Suprapubic skin (tissue), 4 donors: ENCODE measurements around the gene POLDIP2. TPM values are rescaled to one million over a fixed set of nuclear protein-coding genes. Genes with fewer than 3 reads are reported as not detected.

ENCODE experiments used
- DNase-seq, 2 donors: peaks; one replicate each; pipeline ENCODE4 v3.0.0-alpha.2; 2019; ENCODE audit warnings: low spot score in 2 of 2
- H3K27ac ChIP-seq: fragments of 200-600 bp; sonication (generic); one replicate; pipeline ENCODE4 v1.5.1; 2019
- H3K27me3 ChIP-seq: fragments of 200-600 bp; sonication (generic); one replicate; pipeline ENCODE4 v1.5.1; 2019
- H3K36me3 ChIP-seq: fragments of 200-600 bp; sonication (generic); one replicate; pipeline ENCODE4 v1.5.1; 2019
- H3K4me1 ChIP-seq: fragments of 200-600 bp; sonication (generic); one replicate; pipeline ENCODE4 v1.5.1; 2019
- H3K4me3 ChIP-seq: fragments of 200-600 bp; sonication (generic); one replicate; pipeline ENCODE4 v1.5.1; 2019; ENCODE audit warnings: mild to moderate bottlenecking
- H3K9me3 ChIP-seq: fragments of 200-600 bp; sonication (generic); one replicate; pipeline ENCODE4 v1.5.1; 2019
- EP300 ChIP-seq: sonication (generic); formaldehyde crosslinking; IDR thresholded peaks from one replicate; pipeline ENCODE4 v1.6.1; 2017; ENCODE audit warnings: antibody characterized with exemption
- POLR2A ChIP-seq, 2 donors: fragments of 450-650 bp; IDR thresholded peaks; one replicate each; pipeline ENCODE4 v1.6.1; 2017; ENCODE audit warnings: antibody characterized with exemption in 2 of 2, mild to moderate bottlenecking in 2 of 2, moderate library complexity in 2 of 2
- POLR2AphosphoS5 ChIP-seq, 3 donors: sonication (generic); formaldehyde crosslinking; IDR thresholded peaks; one replicate each; pipeline ENCODE4 v1.6.1; 2017; ENCODE audit warnings: antibody characterized with exemption in 3 of 3
- WGBS: methylation state at CpG from one replicate; pipeline ENCODE4 v1.1.5; 2018; 5-methylcytosine and 5-hydroxymethylcytosine counted together
- total RNA-seq, 4 donors: library from RNA; depleted of rRNA; stranded (reverse); fragments of >200 nt; gene quantifications; one replicate each; pipeline ENCODE4 v1.1.0, GENCODE V29; 2016
- TF ChIP-seq, protein P1 (sequence below), 2 donors: fragments of 200-600 bp in 1 of 2; fragments of 450-650 bp in 1 of 2; sonication (generic) in 1 of 2; IDR thresholded peaks; one replicate each; pipeline ENCODE4 v1.5.1; 2016 to 2019; ENCODE audit warnings: antibody characterized with exemption in 2 of 2, mild to moderate bottlenecking in 1 of 2, moderate library complexity in 1 of 2

Gene POLDIP2
- total RNA-seq, 4 donors from 2014 or later, result 52.9 to 103 (median 86.0) TPM

GRCh38 chr17:28394337-28395116, 37.2 kb upstream of the POLDIP2 start:
- DNase-seq, result no peak
- WGBS, result 60% methylated on average over 7 of the region's 7 CpGs
- TF ChIP-seq EP300 (no peak), POLR2AphosphoS5 (IDR thresholded peaks at IDR 0.05) (no peak), POLR2A (IDR thresholded peaks at IDR 0.05) (no peak)
- TF ChIP-seq, protein P1, sequence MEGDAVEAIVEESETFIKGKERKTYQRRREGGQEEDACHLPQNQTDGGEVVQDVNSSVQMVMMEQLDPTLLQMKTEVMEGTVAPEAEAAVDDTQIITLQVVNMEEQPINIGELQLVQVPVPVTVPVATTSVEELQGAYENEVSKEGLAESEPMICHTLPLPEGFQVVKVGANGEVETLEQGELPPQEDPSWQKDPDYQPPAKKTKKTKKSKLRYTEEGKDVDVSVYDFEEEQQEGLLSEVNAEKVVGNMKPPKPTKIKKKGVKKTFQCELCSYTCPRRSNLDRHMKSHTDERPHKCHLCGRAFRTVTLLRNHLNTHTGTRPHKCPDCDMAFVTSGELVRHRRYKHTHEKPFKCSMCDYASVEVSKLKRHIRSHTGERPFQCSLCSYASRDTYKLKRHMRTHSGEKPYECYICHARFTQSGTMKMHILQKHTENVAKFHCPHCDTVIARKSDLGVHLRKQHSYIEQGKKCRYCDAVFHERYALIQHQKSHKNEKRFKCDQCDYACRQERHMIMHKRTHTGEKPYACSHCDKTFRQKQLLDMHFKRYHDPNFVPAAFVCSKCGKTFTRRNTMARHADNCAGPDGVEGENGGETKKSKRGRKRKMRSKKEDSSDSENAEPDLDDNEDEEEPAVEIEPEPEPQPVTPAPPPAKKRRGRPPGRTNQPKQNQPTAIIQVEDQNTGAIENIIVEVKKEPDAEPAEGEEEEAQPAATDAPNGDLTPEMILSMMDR (IDR thresholded peaks at IDR 0.05), result no peak
- H3K27ac ChIP-seq, result no peak overlapping the region
- no peaks in the 10 kb centered on the region for H3K9me3 ChIP-seq
- H3K36me3 ChIP-seq, result peaks cover 67% of the 10 kb centered on the region
- no peaks in the 10 kb centered on the region for H3K4me1 ChIP-seq
- no peaks in the 10 kb centered on the region for H3K27me3 ChIP-seq
- no peak overlapping the region for H3K4me3 ChIP-seq

GRCh38 chr17:28392491-28392890, 35.2 kb upstream of the POLDIP2 start:
- DNase-seq, result no peak
- H3K4me3 ChIP-seq, result no peak overlapping the region
- H3K4me1 ChIP-seq, result no peaks in the 10 kb centered on the region
- H3K27me3 ChIP-seq, result no peaks in the 10 kb centered on the region
- WGBS, result 79% methylated on average over 10 of the region's 10 CpGs
- TF ChIP-seq POLR2AphosphoS5 (IDR thresholded peaks at IDR 0.05) (no peak), EP300 (no peak), POLR2A (IDR thresholded peaks at IDR 0.05) (no peak)
- TF ChIP-seq, protein P1 (IDR thresholded peaks at IDR 0.05), result no peak
- no peak overlapping the region for H3K27ac ChIP-seq
- H3K36me3 ChIP-seq, result peaks cover 67% of the 10 kb centered on the region
- H3K9me3 ChIP-seq, result no peaks in the 10 kb centered on the region

DNA sequence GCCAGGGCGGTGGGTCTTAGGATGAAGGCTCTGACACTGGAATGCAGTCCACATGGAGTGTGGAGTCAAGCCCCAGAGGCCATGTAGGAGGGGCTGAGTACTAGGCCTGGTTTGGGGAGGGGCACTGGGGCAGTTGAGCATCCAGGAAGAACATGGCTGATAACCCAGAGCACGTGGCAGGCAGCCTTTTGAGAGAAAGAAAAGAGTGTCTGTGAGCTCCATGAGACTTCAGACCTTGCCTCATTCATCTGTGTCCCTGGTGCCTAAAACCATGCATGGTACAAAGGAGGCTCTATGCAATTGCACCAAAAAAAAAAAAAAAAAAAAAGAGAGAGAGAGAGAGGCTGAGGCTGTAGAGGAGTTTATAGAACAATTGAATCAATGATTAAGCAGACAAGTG, 34.1 kb upstream of the POLDIP2 start:
- H3K27me3 ChIP-seq, result no peaks in the 10 kb centered on the region
- no peak overlapping the region for H3K4me3 ChIP-seq
- DNase-seq, result no peak
- H3K27ac ChIP-seq, result no peak overlapping the region
- H3K4me1 ChIP-seq, result no peaks in the 10 kb centered on the region
- H3K36me3 ChIP-seq, result peaks cover 62% of the 10 kb centered on the region
- H3K9me3 ChIP-seq, result no peaks in the 10 kb centered on the region
- WGBS, result 46% methylated on average over 2 of the region's 2 CpGs
- TF ChIP-seq EP300, result no peak
- no peak for TF ChIP-seq POLR2A (IDR thresholded peaks at IDR 0.05)
- no peak for TF ChIP-seq POLR2AphosphoS5 (IDR thresholded peaks at IDR 0.05)
- TF ChIP-seq, protein P1 (IDR thresholded peaks at IDR 0.05), result no peak

- H3K27me3 ChIP-seq, result no peaks in the 10 kb centered on the region
- no peak for DNase-seq
- H3K9me3 ChIP-seq, result no peaks in the 10 kb centered on the region
- peaks cover 58% of the 10 kb centered on the region for H3K36me3 ChIP-seq
- 94% methylated on average over 1 of the region's 1 CpG for WGBS
- TF ChIP-seq POLR2AphosphoS5 (IDR thresholded peaks at IDR 0.05), result no peak
- TF ChIP-seq, protein P1 (IDR thresholded peaks at IDR 0.05), result no peak
- TF ChIP-seq POLR2A (IDR thresholded peaks at IDR 0.05), result no peak
- no peak for TF ChIP-seq EP300
- H3K4me3 ChIP-seq, result no peak overlapping the region
- H3K4me1 ChIP-seq, result no peaks in the 10 kb centered on the region
- no peak overlapping the region for H3K27ac ChIP-seq
Measured at GRCh38 chr17:28390984-28391383, 33.7 kb upstream of the POLDIP2 start.

DNA sequence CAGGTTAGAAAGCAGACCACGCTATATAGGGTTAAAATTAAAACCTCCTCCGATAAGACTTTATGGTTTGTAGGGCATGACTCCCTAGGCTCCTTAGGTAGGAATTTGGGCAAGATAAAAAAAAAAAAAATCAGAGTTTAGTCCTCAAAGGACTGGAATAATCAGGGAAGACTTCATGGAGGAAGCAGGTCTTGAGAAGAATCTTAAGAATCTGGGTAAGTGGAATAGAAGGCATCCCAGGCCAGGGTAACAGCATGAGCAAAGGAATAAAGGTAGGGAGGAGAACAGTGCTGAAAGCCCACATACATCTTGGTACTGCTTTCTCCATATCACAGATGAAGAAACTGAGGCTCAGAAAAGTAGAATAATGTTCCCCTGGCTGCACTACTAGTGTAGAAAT, 33.2 kb upstream of the POLDIP2 start:
- TF ChIP-seq EP300, result no peak
- TF ChIP-seq POLR2A (IDR thresholded peaks at IDR 0.05), result no peak
- TF ChIP-seq POLR2AphosphoS5 (IDR thresholded peaks at IDR 0.05), result no peak
- TF ChIP-seq, protein P1 (IDR thresholded peaks at IDR 0.05), result no peak
- H3K36me3 ChIP-seq, result peaks cover 54% of the 10 kb centered on the region
- WGBS, result 87% methylated on average over 2 of the region's 2 CpGs
- no peaks in the 10 kb centered on the region for H3K9me3 ChIP-seq
- no peaks in the 10 kb centered on the region for H3K27me3 ChIP-seq
- DNase-seq, result no peak
- H3K4me3 ChIP-seq, result no peak overlapping the region
- H3K4me1 ChIP-seq, result peaks cover 3% of the 10 kb centered on the region
- no peak overlapping the region for H3K27ac ChIP-seq
